D721Med (cell line): ENCODE measurements around the gene TGFB2.

ENCODE experiments used
- DNase-seq: peaks from one replicate; pipeline ENCODE4 v3.0.0; 2011; ENCODE audit warnings: low spot score; ENCODE audit not compliant: insufficient read length
- FAIRE-seq: peaks from 2 replicates; lab custom pipeline; 2011; peaks lifted over from hg19 to GRCh38; lab: Jason Lieb, UNC
- CTCF ChIP-seq: IDR thresholded peaks from 2 replicates; pipeline ENCODE4 v1.5.1; 2012; ENCODE audit warnings: mild to moderate bottlenecking, control low read depth; ENCODE audit not compliant: insufficient read depth; ENCODE audit errors: missing control alignments

Gene TGFB2

DNA sequence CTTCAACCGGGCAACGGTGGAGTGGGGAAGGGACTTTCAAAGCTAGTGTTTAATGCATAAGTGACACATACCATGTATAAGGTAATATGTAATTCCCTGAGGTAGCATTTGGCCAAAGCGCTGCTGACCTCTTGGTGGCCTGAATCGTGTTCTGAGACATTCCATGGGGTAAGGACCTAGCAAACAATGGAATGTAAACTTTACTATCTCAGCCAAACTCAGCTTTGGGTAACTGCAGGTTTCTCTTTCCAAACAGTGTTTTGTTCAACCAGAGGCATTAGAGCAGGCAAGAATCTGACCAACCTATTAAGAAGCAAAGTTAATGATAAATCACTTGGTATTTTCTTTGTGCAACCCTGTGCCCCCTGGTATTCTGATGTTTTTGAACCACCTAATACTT lies 22.0 kb downstream of the TGFB2 start:
- FAIRE-seq, result no peak

DNA sequence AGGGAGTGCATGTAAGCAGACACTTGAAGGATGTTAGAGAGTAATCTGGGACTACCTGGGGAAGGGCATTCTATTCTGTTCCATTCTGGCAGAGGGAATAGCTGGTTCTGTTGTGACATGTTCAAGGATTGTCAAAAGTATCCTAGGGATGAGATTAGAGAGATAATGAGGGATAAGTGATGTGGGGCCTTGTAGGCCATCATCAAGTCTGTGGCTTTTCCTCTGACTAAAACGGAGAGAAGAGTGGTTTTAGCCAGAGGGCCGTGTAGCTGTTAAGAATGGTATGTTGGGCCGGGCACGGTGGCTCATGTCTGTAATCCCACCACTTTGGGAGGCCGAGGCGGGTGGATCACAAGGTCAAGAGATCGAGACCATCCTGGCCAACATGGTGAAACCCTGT lies 23.6 kb downstream of the TGFB2 start:
- no peak for FAIRE-seq

More for the DNA sequence above, 22.0 kb downstream of the TGFB2 start:
- DNase-seq, result no peak
- TF ChIP-seq CTCF, result no peak

GRCh38 chr1:218369688-218370511 lies 24.8 kb downstream of the TGFB2 start:
- FAIRE-seq (no peak), DNase-seq (no peak)
- no peak for TF ChIP-seq CTCF

More for the DNA sequence above, 23.6 kb downstream of the TGFB2 start:
- no peak for TF ChIP-seq CTCF
- no peak for DNase-seq

DNA sequence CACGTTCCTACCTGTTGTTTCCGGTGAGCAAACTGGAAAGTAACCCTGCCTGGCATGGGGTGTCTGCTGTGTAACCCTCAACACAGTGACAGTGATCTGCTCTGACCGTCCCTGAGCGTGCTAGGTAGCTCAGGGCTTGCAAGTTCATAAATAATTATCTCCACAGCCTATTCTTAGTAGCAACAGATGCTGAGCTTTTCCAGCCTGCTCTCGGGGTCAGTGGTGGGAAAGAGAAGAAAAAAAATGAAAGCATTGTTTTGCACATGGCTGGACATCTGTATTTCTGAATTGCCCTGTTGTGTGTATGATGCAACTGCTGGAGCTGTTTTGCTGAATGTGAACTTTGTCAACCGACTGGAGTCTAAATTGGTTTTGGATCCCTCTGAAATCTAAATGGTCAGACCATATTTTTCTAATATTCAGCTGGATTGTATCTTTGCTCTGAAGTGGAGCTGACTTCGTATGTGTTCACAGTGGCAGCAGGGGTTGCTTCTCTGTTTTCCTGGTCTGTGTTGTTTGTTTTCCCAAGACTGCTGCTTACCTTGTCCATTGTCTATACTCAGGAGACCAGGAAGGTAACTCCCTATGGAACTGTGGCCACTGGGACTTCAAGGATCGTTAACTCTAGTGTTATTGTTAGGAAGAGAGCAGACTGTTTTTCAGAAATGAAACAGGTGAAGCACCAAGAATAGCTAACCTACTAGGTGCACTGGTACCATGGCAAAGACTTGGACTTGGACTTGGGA lies 27.0 kb downstream of the TGFB2 start:
- FAIRE-seq, result no peak
- no peak for TF ChIP-seq CTCF

GRCh38 chr1:218374401-218375353 lies 29.5 kb downstream of the TGFB2 start:
- no peak for TF ChIP-seq CTCF
- FAIRE-seq (no peak), DNase-seq (no peak)

More for the DNA sequence above, 27.0 kb downstream of the TGFB2 start:
- DNase-seq, result no peak

- FAIRE-seq (no peak), DNase-seq (no peak)
- TF ChIP-seq CTCF, result no peak
These were observed 31.6 kb downstream of the TGFB2 start for GRCh38 chr1:218376722-218377121.
